Kidney capillary endothelial cell (primary cell): ENCODE results near the gene DSG2.
"Not testable (repeated sequence)": the region's sequence is repeated elsewhere in the genome, so short reads cannot be mapped to it uniquely, and the experiment has no call there.

Source experiments
- DNase-seq: peaks from one replicate; pipeline ENCODE4 v3.0.0-alpha.2; 2018; ENCODE audit warnings: low spot score

The DSG2 gene

GRCh38 chr18:31497836-31498573 is at the start of gene DSG2:
Gene DSG2, plus strand, starts transcription at chr18:31498177. Its CDS starts 75 bp downstream, at chr18:31498252.
- no peak for DNase-seq

- DNase-seq, result no peak
These were observed 47.6 kb upstream of the DSG2 start for GRCh38 chr18:31450409-31450808.

- DNase-seq, result no peak
These were observed 46.4 kb upstream of the DSG2 start for GRCh38 chr18:31451625-31452024.

GRCh38 chr18:31454066-31454708 is 43.8 kb upstream of the DSG2 start:
- peak; percentile 17 for DNase-seq

- DNase-seq, result no peak
These were observed 28.3 kb upstream of the DSG2 start for GRCh38 chr18:31469629-31470028.

- DNase-seq, result no peak
These were observed 19.3 kb upstream of the DSG2 start for GRCh38 chr18:31478688-31479087.

- no peak for DNase-seq
These were observed 15.9 kb upstream of the DSG2 start for GRCh38 chr18:31482051-31482450.

GRCh38 chr18:31483396-31483795 is 14.6 kb upstream of the DSG2 start:
- DNase-seq, result no peak

GRCh38 chr18:31484461-31484860 is 13.5 kb upstream of the DSG2 start:
- DNase-seq, result no peak

- DNase-seq, result no peak
These were observed 11.8 kb upstream of the DSG2 start for GRCh38 chr18:31486165-31486564.

GRCh38 chr18:31487246-31488015 is 10.5 kb upstream of the DSG2 start:
- DNase-seq, result no peak

- no peak for DNase-seq
These were observed 8.7 kb upstream of the DSG2 start for GRCh38 chr18:31489311-31489710.

- no peak for DNase-seq
These were observed 7.6 kb upstream of the DSG2 start for GRCh38 chr18:31490387-31490786.

- DNase-seq, result no peak
These were observed 7.1 kb upstream of the DSG2 start for GRCh38 chr18:31490833-31491232.

- no peak for DNase-seq
These were observed 6.4 kb upstream of the DSG2 start for GRCh38 chr18:31491586-31491985.

GRCh38 chr18:31492671-31493070 is 5.3 kb upstream of the DSG2 start:
- DNase-seq, result no peak

GRCh38 chr18:31493171-31493570 is 4.8 kb upstream of the DSG2 start:
- no peak for DNase-seq

- DNase-seq, result no peak
These were observed 4.0 kb upstream of the DSG2 start for GRCh38 chr18:31493941-31494340.

GRCh38 chr18:31494705-31495244 is 3.2 kb upstream of the DSG2 start:
- DNase-seq, result not testable (repeated sequence)

- no peak for DNase-seq
These were observed 557 bp upstream of the DSG2 start for GRCh38 chr18:31497404-31497835.

GRCh38 chr18:31498574-31499524 is 872 bp downstream of the DSG2 start:
- no peak for DNase-seq
